Stimulated activated naive CD8-positive, alpha-beta T cell treated with anti-CD3 and anti-CD28 coated beads, Interleukin-15, Interleukin-2, amounts not matched to agents 100 ng/mL and 50 ng/mL, for 24 hours (primary cell): ENCODE data around the gene LUZP1.
A peak's percentile ranks its signal among the peaks of the same experiment; 100 is the strongest.

ENCODE experiments used
- H3K27ac Mint-ChIP-seq: one replicate; pipeline ENCODE4 v1.8.0; 2021; ENCODE audit warnings: mild to moderate bottlenecking, mixed read lengths
- H3K27me3 Mint-ChIP-seq: one replicate; pipeline ENCODE4 v1.8.0; 2021; ENCODE audit warnings: mixed read lengths
- H3K36me3 Mint-ChIP-seq: one replicate; pipeline ENCODE4 v1.8.0; 2021; ENCODE audit warnings: low read depth, mixed read lengths
- H3K4me1 Mint-ChIP-seq: one replicate; pipeline ENCODE4 v1.8.0; 2021; ENCODE audit warnings: low read depth, mixed read lengths
- H3K4me3 Mint-ChIP-seq: one replicate; pipeline ENCODE4 v1.8.0; 2021; ENCODE audit warnings: mild to moderate bottlenecking, mixed read lengths
- H3K9me3 Mint-ChIP-seq: one replicate; pipeline ENCODE4 v1.8.0; 2021; ENCODE audit warnings: mixed read lengths

LUZP1 gene

DNA sequence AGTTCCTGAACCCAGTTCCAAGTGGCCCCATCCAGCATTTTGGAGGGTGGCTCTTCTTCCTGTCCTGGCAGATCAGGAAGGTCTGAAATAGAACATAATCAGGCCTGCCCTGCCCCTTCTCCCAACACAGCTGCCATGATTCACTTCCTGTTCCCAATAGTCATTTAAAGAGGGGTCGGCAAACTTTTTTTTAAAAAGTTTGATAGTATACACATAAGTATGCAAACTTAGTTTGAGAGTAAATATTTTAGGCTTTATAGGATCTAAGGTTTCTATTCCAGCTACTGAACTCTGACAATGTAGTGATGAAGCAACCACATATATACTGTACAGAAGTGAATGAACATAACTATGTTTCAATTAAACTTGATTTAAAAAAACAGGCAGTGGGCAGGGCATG is 66.4 kb downstream of the LUZP1 start:
- no peaks in the 10 kb centered on the region for H3K27me3 Mint-ChIP-seq
- no peak overlapping the region for H3K4me3 Mint-ChIP-seq

GRCh38 chr1:23101887-23102286 is 66.8 kb downstream of the LUZP1 start:
- H3K9me3 Mint-ChIP-seq = no peaks in the 10 kb centered on the region
- H3K36me3 Mint-ChIP-seq = peaks cover 4% of the 10 kb centered on the region
- peaks cover 51% of the 10 kb centered on the region for H3K4me1 Mint-ChIP-seq
- no peak overlapping the region for H3K4me3 Mint-ChIP-seq
- no peak overlapping the region for H3K27ac Mint-ChIP-seq
- no peaks in the 10 kb centered on the region for H3K27me3 Mint-ChIP-seq

More for the DNA sequence above, 66.4 kb downstream of the LUZP1 start:
- H3K36me3 Mint-ChIP-seq = peaks cover 6% of the 10 kb centered on the region
- H3K9me3 Mint-ChIP-seq = no peaks in the 10 kb centered on the region
- H3K4me1 Mint-ChIP-seq = peaks cover 51% of the 10 kb centered on the region
- no peak overlapping the region for H3K27ac Mint-ChIP-seq

DNA sequence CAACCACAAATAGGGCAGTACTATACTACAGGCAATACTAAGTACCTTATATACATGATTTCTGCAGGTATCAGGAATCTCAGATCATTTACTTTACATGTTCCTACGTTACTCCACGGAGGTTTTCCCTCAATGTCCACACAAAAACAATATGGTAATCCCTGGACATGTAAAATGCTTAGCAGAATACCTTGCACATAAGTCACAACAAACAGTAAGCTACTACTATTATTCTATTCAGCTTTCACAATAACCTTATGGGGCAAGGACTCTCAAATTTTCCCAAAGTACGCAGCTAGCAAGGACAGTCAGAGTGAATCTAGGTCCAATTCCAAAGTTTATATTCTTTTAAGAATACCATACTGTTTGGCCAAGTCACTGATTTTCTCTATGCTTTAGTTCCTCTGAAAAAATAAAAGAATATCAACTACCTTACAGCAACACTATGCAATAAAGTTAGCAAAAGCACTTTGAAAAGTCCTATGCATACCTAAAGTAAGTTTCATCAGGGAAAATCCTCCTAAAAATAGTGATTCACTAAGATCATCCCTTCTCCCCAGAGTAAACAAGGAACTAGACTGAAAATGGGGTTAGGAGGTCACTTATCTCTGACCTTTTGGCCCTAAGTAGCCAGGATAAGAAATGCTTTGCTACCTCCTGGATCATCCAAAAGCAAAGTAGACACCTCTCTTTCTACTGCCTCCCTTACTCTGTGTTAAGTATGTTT is 67.4 kb downstream of the LUZP1 start:
- peaks cover 51% of the 10 kb centered on the region for H3K4me1 Mint-ChIP-seq
- H3K9me3 Mint-ChIP-seq = no peaks in the 10 kb centered on the region
- H3K36me3 Mint-ChIP-seq = peaks cover under 1% of the 10 kb centered on the region
- H3K4me3 Mint-ChIP-seq = no peak overlapping the region
- H3K27me3 Mint-ChIP-seq = no peaks in the 10 kb centered on the region
- H3K27ac Mint-ChIP-seq = no peak overlapping the region

- Mint-ChIP-seq H3K4me3 (no peak overlapping the region), H3K9me3 (no peaks in the 10 kb centered on the region), H3K36me3 (peaks cover 3% of the 10 kb centered on the region), H3K27ac (peak overlapping the region; percentile 24), H3K4me1 (peaks cover 51% of the 10 kb centered on the region), H3K27me3 (no peaks in the 10 kb centered on the region)
These were observed 68.4 kb downstream of the LUZP1 start for GRCh38 chr1:23100074-23100748.

DNA sequence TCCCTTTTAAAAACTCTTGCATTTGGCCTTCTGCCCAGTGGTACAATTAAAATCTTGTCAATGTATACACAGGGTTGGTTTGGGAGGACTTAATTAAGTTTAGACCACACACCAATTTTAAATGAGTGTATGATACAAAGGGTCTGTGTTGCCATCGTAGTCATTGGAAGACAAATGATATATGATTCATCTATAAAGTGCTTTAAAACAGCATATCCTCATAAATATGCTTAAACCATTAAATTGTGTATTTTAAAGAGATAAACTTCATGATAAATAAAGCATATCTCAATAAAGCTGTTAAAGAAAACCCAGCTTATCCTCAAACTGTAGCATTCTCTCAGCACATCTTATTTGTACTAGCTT is 69.5 kb downstream of the LUZP1 start:
- H3K27me3 Mint-ChIP-seq = no peaks in the 10 kb centered on the region
- peaks cover 48% of the 10 kb centered on the region for H3K4me1 Mint-ChIP-seq
- no peaks in the 10 kb centered on the region for H3K9me3 Mint-ChIP-seq
- H3K36me3 Mint-ChIP-seq = peaks cover 3% of the 10 kb centered on the region
- no peak overlapping the region for H3K4me3 Mint-ChIP-seq
- H3K27ac Mint-ChIP-seq = no peak overlapping the region

DNA sequence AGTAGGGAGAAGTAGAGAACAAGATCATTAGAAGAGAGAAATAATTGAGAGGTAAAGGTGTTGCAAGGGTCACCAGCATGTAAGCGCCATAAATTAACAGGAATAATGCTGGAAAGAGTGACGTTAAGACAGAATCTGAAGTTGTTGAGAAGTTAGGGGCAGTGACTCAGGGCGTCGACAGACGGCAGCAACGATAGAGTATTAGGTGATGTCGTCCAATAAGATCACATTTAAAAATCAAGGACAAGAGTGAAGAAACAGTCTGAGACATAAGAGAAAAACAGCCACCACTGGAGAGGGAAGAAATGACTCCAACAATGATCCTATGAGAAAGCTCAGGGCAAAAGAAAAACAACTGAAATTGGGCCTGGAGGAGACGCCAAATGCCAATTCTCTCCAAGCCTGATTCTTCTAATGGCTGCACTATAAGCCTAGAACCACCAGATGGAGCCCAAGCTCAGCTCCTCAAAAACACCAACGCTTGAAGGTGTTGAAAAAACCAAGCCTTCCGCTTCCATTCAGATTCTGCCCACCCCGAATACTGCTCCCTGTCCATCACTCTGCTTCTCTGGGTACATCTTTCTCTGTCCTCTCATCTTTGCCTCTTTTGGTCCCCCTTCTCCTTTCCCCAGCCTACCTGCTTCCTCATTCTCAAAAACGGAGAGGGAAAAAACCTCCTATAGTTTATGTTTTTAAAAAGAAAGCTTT is 70.0 kb downstream of the LUZP1 start:
- H3K4me3 Mint-ChIP-seq = no peak overlapping the region
- H3K27ac Mint-ChIP-seq = peak overlapping the region; percentile 49
- H3K27me3 Mint-ChIP-seq = no peaks in the 10 kb centered on the region
- H3K36me3 Mint-ChIP-seq = peaks cover 8% of the 10 kb centered on the region
- H3K9me3 Mint-ChIP-seq = no peaks in the 10 kb centered on the region
- peaks cover 48% of the 10 kb centered on the region for H3K4me1 Mint-ChIP-seq

- Mint-ChIP-seq H3K9me3 (no peaks in the 10 kb centered on the region), H3K4me3 (no peak overlapping the region), H3K27ac (no peak overlapping the region), H3K27me3 (no peaks in the 10 kb centered on the region), H3K36me3 (peaks cover 15% of the 10 kb centered on the region), H3K4me1 (peaks cover 34% of the 10 kb centered on the region)
These were observed 71.3 kb downstream of the LUZP1 start for GRCh38 chr1:23097316-23097715.

DNA sequence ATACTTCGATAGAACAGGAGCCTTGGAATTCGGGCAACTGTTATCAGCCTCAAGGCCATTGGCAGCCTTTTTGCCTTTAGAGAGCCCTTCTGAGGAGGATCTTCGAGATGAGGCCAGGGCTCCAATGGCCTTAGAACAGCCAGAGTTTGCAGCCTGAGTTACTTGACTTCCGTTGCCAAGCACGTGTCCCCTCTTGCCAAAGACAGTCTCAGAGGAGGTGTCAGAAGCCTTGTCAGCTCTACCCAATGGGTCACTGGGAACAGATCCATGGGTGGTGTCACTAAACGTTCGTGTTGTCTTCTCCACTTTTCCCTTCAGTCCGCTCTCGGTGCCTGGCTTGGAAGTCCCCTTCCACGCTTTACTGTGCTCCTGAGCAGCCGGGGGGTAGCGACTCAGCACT is 76.2 kb downstream of the LUZP1 start:
- Mint-ChIP-seq H3K9me3 (no peaks in the 10 kb centered on the region), H3K27me3 (no peaks in the 10 kb centered on the region), H3K27ac (no peak overlapping the region), H3K4me3 (no peak overlapping the region), H3K36me3 (peaks cover 19% of the 10 kb centered on the region), H3K4me1 (no peaks in the 10 kb centered on the region)

DNA sequence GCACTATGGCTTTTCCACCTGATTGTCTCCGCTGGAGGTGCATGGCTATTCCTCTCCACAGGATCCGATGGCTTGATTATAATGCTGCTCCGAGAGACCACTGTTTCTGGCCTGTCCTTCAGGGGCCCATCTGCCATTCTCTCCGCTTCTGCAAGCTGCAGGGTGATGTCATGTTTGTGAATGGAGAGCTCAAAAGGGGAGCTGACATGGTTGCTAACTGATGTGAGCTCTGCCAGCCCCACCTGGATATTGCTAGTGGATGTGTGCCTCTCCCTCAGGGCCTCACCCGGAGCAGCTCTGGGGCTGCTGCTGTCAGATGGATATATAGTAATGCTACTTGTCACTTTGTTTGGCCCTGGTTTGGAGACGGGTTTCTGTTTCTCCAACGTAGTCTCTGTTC is 77.1 kb downstream of the LUZP1 start:
- Mint-ChIP-seq H3K9me3 (no peaks in the 10 kb centered on the region), H3K27me3 (no peaks in the 10 kb centered on the region), H3K4me3 (no peak overlapping the region), H3K27ac (no peak overlapping the region), H3K36me3 (peaks cover 26% of the 10 kb centered on the region), H3K4me1 (no peaks in the 10 kb centered on the region)

DNA sequence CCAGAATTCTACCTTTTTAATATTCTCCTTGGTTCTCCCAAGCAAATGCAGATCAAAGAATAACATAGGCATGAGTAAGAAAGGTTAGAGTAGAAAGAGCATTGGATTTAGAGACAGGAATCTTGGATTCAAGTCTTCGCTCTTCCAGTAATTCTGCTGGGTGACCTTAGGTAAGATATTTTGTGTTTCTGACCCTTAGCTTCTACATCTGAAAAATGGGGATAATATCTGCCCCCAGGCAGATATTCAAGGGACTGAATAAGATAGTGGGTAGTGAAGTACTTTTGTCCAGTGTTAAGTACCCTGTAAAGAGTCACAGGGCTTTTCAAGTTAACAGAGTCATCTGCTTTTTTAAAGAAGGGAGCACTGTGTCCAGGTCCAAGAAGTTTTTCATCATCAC is 78.6 kb downstream of the LUZP1 start:
- Mint-ChIP-seq H3K4me1 (no peaks in the 10 kb centered on the region), H3K36me3 (peaks cover 33% of the 10 kb centered on the region), H3K4me3 (no peak overlapping the region), H3K27ac (no peak overlapping the region), H3K27me3 (no peaks in the 10 kb centered on the region), H3K9me3 (no peaks in the 10 kb centered on the region)

- peaks cover 43% of the 10 kb centered on the region for H3K36me3 Mint-ChIP-seq
- no peak overlapping the region for H3K4me3 Mint-ChIP-seq
- H3K4me1 Mint-ChIP-seq = no peaks in the 10 kb centered on the region
- no peaks in the 10 kb centered on the region for H3K27me3 Mint-ChIP-seq
- no peak overlapping the region for H3K27ac Mint-ChIP-seq
- no peaks in the 10 kb centered on the region for H3K9me3 Mint-ChIP-seq
These were observed 80.6 kb downstream of the LUZP1 start for GRCh38 chr1:23088027-23088426.

GRCh38 chr1:23085696-23086095 is 83.0 kb downstream of the LUZP1 start:
- H3K4me1 Mint-ChIP-seq = no peaks in the 10 kb centered on the region
- H3K27ac Mint-ChIP-seq = no peak overlapping the region
- H3K27me3 Mint-ChIP-seq = no peaks in the 10 kb centered on the region
- H3K36me3 Mint-ChIP-seq = peaks cover 58% of the 10 kb centered on the region
- no peaks in the 10 kb centered on the region for H3K9me3 Mint-ChIP-seq
- H3K4me3 Mint-ChIP-seq = no peak overlapping the region

DNA sequence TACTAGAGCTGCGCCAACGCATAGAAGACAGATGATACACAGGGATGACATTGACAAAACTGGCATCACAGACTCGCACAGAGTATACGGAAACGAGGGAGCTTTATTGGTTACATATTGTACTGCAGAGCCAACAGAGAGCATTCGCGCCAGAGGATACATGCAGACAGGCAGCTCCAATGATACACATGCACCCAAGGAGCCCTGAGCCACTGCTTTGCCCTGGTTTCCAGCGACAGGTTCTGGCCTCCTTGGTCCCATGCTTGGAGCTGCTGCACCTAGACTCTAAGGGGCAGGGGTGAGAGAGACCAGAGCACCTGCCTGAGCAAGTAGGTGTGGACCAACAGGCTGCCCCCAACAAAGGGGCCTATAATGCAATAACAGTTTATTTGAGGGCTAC is 83.8 kb downstream of the LUZP1 start:
- Mint-ChIP-seq H3K9me3 (no peaks in the 10 kb centered on the region), H3K4me1 (no peaks in the 10 kb centered on the region), H3K27ac (no peak overlapping the region), H3K36me3 (peaks cover 65% of the 10 kb centered on the region), H3K4me3 (no peak overlapping the region), H3K27me3 (no peaks in the 10 kb centered on the region)

- Mint-ChIP-seq H3K4me1 (no peaks in the 10 kb centered on the region), H3K27me3 (no peaks in the 10 kb centered on the region), H3K4me3 (no peak overlapping the region), H3K9me3 (no peaks in the 10 kb centered on the region), H3K27ac (no peak overlapping the region), H3K36me3 (peaks cover 75% of the 10 kb centered on the region)
These were observed 84.8 kb downstream of the LUZP1 start for GRCh38 chr1:23083714-23084480.

- Mint-ChIP-seq H3K9me3 (no peaks in the 10 kb centered on the region), H3K4me1 (no peaks in the 10 kb centered on the region), H3K27ac (no peak overlapping the region), H3K4me3 (no peak overlapping the region), H3K36me3 (peaks cover 87% of the 10 kb centered on the region), H3K27me3 (no peaks in the 10 kb centered on the region)
These were observed 87.3 kb downstream of the LUZP1 start for GRCh38 chr1:23081376-23081775.
